HepG2 (cell line): ENCODE results near the gene CAST. TPM values are rescaled to one million over a fixed set of nuclear protein-coding genes. Genes with fewer than 3 reads are reported as not detected.

Experiments used
- ATF6 ChIP-seq: sonication (generic); formaldehyde crosslinking; conservative IDR thresholded peaks from 2 replicates; pipeline ENCODE4 v1.4.0; 2020; ENCODE audit warnings: missing genetic modification reagents
- BCL3 ChIP-seq: sonication (generic); formaldehyde crosslinking; IDR thresholded peaks from 2 replicates; pipeline ENCODE4 v1.5.1; 2020; ENCODE audit warnings: mild to moderate bottlenecking, missing genetic modification reagents, moderate library complexity
- IKZF5 ChIP-seq: IDR thresholded peaks from 2 replicates; pipeline ENCODE4 v1.6.1; 2018; ENCODE audit warnings: missing genetic modification reagents, mild to moderate bottlenecking, missing compliant biosample characterization
- MIXL1 ChIP-seq: IDR thresholded peaks from 2 replicates; pipeline ENCODE4 v1.6.1; 2016
- MXD4 ChIP-seq: IDR thresholded peaks from 2 replicates; pipeline ENCODE4 v1.6.1; 2016; ENCODE audit warnings: mild to moderate bottlenecking, missing biosample characterization, missing genetic modification reagents
- NAIF1 ChIP-seq: sonication (generic); formaldehyde crosslinking; IDR thresholded peaks from 2 replicates; pipeline ENCODE4 v1.5.0; 2020; ENCODE audit warnings: mild to moderate bottlenecking, missing genetic modification reagents, borderline replicate concordance
- NFKBIZ ChIP-seq: IDR thresholded peaks from 2 replicates; pipeline ENCODE4 v1.6.1; 2018; ENCODE audit warnings: missing genetic modification reagents, missing compliant biosample characterization
- NR2F6 ChIP-seq, 2 experiments: IDR thresholded peaks; 2 replicates each; pipeline ENCODE4 v1.6.1; 2016; ENCODE audit warnings: antibody characterized with exemption in 1 of 2, mild to moderate bottlenecking in 1 of 2
- PAX8 ChIP-seq: sonication (generic); formaldehyde crosslinking; IDR thresholded peaks from 2 replicates; pipeline ENCODE4 v1.8.0; 2022; ENCODE audit warnings: mild to moderate bottlenecking, missing genetic modification reagents, borderline replicate concordance
- PPARG ChIP-seq: conservative IDR thresholded peaks from 2 replicates; pipeline ENCODE4 v1.6.1; 2016; ENCODE audit warnings: missing biosample characterization, missing genetic modification reagents
- PRDM10 ChIP-seq: sonication (generic); formaldehyde crosslinking; IDR thresholded peaks from 2 replicates; pipeline ENCODE4 v1.4.0; 2020; ENCODE audit warnings: low read depth, missing genetic modification reagents
- SMAD9 ChIP-seq: sonication (generic); formaldehyde crosslinking; IDR thresholded peaks from 2 replicates; pipeline ENCODE4 v1.5.1; 2020; ENCODE audit warnings: mild to moderate bottlenecking, missing genetic modification reagents
- SUZ12 ChIP-seq: fragments of 150-350 bp; IDR thresholded peaks from 2 replicates; pipeline ENCODE4 v1.6.1; 2014; ENCODE audit warnings: low read depth, low read length
- TEAD3 ChIP-seq: optimal IDR thresholded peaks from 2 replicates; pipeline ENCODE3; 2016; ENCODE audit warnings: borderline replicate concordance
- ZBTB37 ChIP-seq: sonication (generic); formaldehyde crosslinking; IDR thresholded peaks from 2 replicates; pipeline ENCODE4 v1.4.0; 2020; ENCODE audit warnings: mild to moderate bottlenecking, missing genetic modification reagents
- ZFY ChIP-seq: sonication (generic); formaldehyde crosslinking; IDR thresholded peaks from 2 replicates; pipeline ENCODE4 v1.4.0; 2020; ENCODE audit warnings: missing genetic modification reagents
- ZNF232 ChIP-seq: sonication (generic); formaldehyde crosslinking; IDR thresholded peaks from 2 replicates; pipeline ENCODE4 v1.4.0; 2020; ENCODE audit warnings: missing genetic modification reagents, borderline replicate concordance
- ZNF496 ChIP-seq: sonication (generic); formaldehyde crosslinking; IDR thresholded peaks from 2 replicates; pipeline ENCODE4 v1.8.1; 2023; ENCODE audit warnings: mild to moderate bottlenecking, moderate library complexity, missing genetic modification reagents; ENCODE audit not compliant: insufficient replicate concordance
- ZNF564 ChIP-seq: sonication (generic); formaldehyde crosslinking; IDR thresholded peaks from 2 replicates; pipeline ENCODE4 v1.8.1; 2023; ENCODE audit warnings: mild to moderate bottlenecking, missing genetic modification reagents
- ZNF850 ChIP-seq: sonication (generic); formaldehyde crosslinking; conservative IDR thresholded peaks from 2 replicates; pipeline ENCODE4 v1.9.0; 2021; ENCODE audit warnings: mild to moderate bottlenecking, missing genetic modification reagents
- ZNF878 ChIP-seq: sonication (generic); formaldehyde crosslinking; IDR thresholded peaks from 2 replicates; pipeline ENCODE4 v1.8.1; 2023; ENCODE audit warnings: mild to moderate bottlenecking, missing genetic modification reagents, moderate library complexity
- polyA plus RNA-seq, 8 experiments: library from polyadenylated mRNA; depleted of rRNA in 3 of 8; stranded (reverse) in 7 of 8; unstranded in 1 of 8; fragments of >200 nt; fragmentation: Illumina TruSeq in 4 of 8; extraction: Trizol in 4 of 8; gene quantifications; 2 replicates each; pipeline versions ENCODE4 v1.2.1 to v1.2.3, GENCODE V29; 2011 to 2016; ENCODE audit warnings: low read depth in 4 of 8, missing spikeins in 1 of 8, mixed read lengths in 1 of 8; ENCODE audit not compliant: insufficient read depth in 1 of 8
- total RNA-seq, 5 experiments: library from RNA; depleted of rRNA; stranded (reverse); fragments of >200 nt; fragmentation: Illumina TruSeq; extraction: Trizol; gene quantifications; 2 replicates each; pipeline ENCODE4 v1.2.3, GENCODE V29; 2016; ENCODE audit warnings: low read depth in 1 of 5

Gene CAST
- total and polyA plus RNA-seq, 2 of the 13 experiments (the other 11 are each of a cell fraction or from before 2014, with no cell fraction given) = 42.1 to 67.6 TPM

- peak; percentile 94 for TF ChIP-seq ZFY (CRISPR knock-in tag)
- no peak; the same call in 1 of the 2 replicates for TF ChIP-seq ATF6 (CRISPR knock-in tag)
- TF ChIP-seq NFKBIZ (CRISPR knock-in tag) = no peak
- TF ChIP-seq ZNF564 (CRISPR knock-in tag) = no peak
- peak; percentile 34; the same call in 1 of the 2 replicates for TF ChIP-seq BCL3 (CRISPR knock-in tag)
- peak; percentile 46; the same call in 1 of the 2 replicates for TF ChIP-seq MXD4
- TF ChIP-seq ZNF878 (CRISPR knock-in tag) = no peak
- no peak for TF ChIP-seq SUZ12
- TF ChIP-seq ZBTB37 = no peak
- TF ChIP-seq TEAD3 = peak; percentile 16
- TF ChIP-seq NR2F6 (IDR thresholded peaks at IDR 0.05) = no peak
- no peak for TF ChIP-seq NR2F6 (CRISPR knock-in tag; IDR thresholded peaks at IDR 0.05)
- peak; percentile 94 for TF ChIP-seq ZNF850 (CRISPR knock-in tag)
- TF ChIP-seq ZNF496 (CRISPR knock-in tag) = no peak
- TF ChIP-seq PAX8 (CRISPR knock-in tag) = no peak; the same call in 1 of the 2 replicates
- TF ChIP-seq NAIF1 (CRISPR knock-in tag) = 0 out of 2 replicates have a peak, but pooled peaks have one; percentile 22
- TF ChIP-seq ZNF232 (CRISPR knock-in tag) = 0 out of 2 replicates have a peak, but pooled peaks have one; percentile 23
- no peak for TF ChIP-seq PRDM10 (CRISPR knock-in tag)
- 0 out of 2 replicates have a peak, but pooled peaks have one; percentile 43 for TF ChIP-seq SMAD9 (CRISPR knock-in tag)
- TF ChIP-seq IKZF5 = peak; percentile 47; the same call in 1 of the 2 replicates
- TF ChIP-seq MIXL1 (CRISPR knock-in tag) = no peak
- TF ChIP-seq PPARG (CRISPR knock-in tag) = 0 out of 2 replicates have a peak, but pooled peaks have one; percentile 22
These were observed 145.0 kb downstream of the CAST start (continued) for GRCh38 chr5:96807075-96807654.
